GM21717 (cell line): ENCODE results near the gene E2F4.

Experiments
- ATAC-seq: cut with Tn5 transposase; IDR thresholded peaks from one replicate; pipeline ENCODE4 v1.9.1; 2021; ENCODE audit warnings: mild to moderate bottlenecking, moderate library complexity; ENCODE audit not compliant: unreplicated experiment

Gene E2F4

DNA sequence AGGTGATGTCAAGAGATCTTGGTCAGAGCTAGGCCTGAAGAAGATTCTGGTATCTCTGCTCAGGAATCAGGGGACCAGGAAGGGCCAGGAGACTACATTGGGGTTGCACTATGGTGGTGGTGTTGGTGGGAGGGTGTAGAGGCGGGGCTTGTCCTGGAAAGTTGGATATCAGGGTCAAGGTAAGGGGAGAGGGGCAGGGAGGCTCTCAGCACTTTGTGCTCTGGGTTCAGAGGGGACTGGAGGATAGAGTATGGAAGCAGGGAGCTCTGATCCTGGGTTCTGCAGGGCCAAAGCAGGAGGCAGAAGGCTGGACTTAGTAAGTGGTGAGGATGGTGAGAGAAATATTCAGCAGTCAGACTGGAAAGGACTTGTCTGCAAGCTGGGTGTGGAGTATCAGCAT is 18.6 kb upstream of the E2F4 start:
- ATAC-seq = no peak

- peak; percentile 32 for ATAC-seq
These were observed 17.9 kb upstream of the E2F4 start for GRCh38 chr16:67173808-67174705.

DNA sequence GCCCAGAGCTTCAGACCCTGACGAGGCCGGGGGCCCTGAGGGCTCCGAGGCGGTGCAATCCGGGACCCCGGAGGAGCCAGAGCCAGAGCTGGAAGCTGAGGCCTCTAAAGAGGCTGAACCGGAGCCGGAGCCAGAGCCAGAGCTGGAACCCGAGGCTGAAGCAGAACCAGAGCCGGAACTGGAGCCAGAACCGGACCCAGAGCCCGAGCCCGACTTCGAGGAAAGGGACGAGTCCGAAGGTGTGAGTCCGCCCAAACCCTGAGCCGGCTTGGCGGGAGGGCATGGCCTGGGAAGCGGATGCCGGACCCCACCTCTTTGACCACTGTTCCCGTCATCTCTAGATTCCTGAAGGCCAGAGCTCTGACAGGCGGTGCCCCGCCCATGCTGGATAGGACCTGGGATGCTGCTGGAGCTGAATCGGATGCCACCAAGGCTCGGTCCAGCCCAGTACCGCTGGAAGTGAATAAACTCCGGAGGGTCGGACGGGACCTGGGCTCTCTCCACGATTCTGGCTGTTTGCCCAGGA is 17.2 kb upstream of the E2F4 start:
- ATAC-seq = no peak

DNA sequence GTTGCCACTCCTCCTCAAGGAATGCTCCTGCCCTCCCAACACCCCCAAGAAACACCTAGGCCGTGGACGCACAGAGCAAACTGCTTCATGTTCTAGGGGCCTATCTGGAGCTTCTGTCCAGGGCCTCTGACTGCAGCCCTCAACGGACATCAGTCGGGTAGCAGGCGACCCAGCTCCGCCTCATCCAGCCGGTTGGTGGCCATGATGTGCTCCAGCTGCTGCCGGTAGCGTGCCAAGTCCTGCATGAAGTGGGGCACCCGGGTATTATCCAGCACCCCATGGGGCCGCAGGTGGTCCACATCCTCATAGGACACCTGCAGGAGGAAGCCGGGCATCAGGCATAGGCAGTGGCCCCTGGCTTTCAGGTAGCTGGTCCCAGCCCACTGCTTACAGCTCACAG is 15.3 kb upstream of the E2F4 start:
- no peak for ATAC-seq

DNA sequence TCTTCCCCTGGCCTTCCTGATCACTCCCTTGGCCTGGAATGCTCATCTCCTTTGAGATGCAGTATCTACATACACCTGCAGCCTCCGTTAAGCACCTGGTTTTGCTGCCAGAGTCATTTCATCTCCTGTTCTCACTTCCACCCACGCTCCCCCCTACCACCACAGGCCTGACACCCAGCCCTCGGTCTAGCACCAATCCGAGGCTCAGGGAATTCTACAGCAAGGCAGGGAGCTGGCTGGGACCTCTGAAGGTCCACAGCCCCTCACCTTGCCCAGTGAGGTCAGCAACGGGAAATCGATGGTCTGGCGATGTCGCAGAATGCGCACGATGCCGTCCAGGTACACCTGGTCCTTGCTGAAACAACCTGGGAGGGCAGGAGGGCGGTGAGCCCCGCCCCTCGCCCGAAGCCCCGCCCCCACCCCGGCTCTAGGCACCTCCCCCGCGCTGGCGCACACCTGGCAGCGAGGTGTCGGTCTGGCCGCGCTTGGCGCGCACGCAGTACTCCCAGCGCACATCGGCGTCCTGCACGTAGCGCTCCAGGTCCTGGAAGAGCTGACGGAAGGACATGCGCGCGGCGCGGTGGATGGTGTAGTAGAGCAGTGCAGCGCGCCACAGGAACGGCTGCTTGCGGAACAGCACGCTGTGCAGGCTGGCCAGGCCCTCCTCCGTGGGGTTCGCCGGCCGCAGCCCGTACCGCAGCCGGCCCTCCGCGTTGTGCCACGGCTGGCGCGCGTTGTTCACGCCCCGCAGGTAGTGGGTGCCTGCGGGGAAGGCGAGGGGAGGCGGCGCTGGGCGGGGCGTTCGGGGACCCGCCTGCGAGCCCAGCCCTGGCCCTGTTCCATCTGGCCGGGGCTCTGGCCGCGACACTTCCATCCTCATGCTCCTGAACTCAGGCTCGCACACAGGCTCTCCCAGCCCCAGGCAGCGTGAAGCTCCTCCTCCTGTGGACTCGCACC is 13.9 kb upstream of the E2F4 start:
- ATAC-seq = no peak

DNA sequence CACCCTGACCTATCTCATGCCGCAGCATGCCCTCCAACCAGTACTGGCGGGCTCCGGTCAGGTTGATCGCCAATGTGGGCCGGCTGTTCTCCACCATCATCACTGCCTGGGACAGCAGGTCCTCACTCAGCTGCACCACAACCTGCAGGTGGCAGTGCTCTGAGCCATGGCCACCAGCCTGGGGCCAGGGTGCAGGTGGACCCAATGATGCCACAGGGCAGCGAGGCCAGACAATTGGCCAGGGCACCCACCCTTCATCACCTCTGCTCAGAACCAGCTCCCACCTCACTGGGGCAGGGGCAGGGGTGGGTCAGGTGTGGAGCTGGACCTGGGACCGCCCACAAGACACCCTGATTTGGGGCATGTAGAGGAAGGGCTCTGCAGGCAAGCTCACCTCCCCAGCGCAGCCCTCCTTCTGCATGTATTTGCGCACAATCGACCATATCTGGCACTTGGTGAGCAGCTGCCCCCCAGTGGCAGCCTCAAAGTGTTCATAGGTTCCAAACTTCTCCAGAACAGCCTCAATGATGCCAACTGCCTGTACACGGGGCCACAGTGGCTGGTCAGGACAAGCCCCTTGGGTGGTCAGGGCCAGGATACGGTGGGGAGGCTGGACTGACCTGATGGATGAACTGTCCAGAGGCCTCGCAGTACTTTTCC is 12.4 kb upstream of the E2F4 start:
- ATAC-seq = no peak

- no peak for ATAC-seq
These were observed 11.8 kb upstream of the E2F4 start for GRCh38 chr16:67180166-67180565.

DNA sequence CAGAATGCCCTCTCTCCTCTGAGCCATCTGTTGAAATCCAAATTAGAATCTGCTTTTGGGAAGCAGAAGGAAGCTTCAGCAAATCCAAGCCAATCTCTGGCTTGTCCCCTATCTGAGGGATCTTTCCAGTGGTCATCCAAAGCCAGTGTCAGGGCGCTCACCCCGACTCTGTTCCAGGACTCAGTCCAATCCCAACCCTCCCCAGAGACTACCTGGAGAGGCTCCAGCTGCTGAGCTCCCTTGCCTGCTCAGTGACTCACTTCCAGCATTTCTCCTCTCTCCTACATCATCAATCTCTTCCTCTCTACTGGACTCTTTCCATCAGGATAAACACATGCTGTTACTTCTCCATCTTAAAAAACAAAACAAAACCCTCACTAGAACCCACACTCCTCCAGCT is 10.6 kb upstream of the E2F4 start:
- no peak for ATAC-seq

- ATAC-seq = no peak
These were observed 9.7 kb upstream of the E2F4 start for GRCh38 chr16:67182288-67182687.

- no peak for ATAC-seq
These were observed 8.7 kb upstream of the E2F4 start for GRCh38 chr16:67183284-67183626.

GRCh38 chr16:67183627-67184452 is 8.1 kb upstream of the E2F4 start, which contains the start of gene MATCAP1:
Gene MATCAP1, minus strand, starts transcription at chr16:67183963. Its CDS starts 3,353 bp downstream, at chr16:67180610.
- ATAC-seq = peak; percentile 86

DNA sequence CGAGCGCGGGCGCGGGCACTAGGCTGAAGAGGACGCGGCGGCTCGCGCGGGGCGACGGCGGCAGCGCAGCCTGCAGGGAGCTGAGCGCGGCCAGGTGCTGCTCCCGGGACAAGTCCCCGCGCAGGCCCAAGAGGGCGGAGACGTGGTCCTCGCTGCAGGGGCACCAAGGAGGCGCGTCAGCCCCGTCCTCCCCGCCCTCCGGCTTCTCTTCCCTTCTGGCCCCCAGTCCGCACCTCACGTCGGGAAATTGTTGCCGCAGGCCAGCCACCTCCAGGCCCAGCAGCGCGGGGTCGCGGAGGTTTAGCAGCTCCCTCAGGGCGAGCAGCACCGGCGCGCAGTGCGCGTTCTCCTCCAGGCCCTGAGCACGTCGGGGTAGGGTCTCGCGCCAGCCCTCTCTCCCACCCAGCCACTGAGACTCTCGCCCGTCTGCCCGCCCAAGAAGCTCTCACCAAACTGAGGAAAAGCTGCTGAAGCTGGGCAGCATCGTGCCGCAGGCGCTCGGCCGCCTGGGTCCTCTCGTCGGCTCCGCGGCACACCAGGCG is 7.4 kb upstream of the E2F4 start:
- ATAC-seq = no peak

DNA sequence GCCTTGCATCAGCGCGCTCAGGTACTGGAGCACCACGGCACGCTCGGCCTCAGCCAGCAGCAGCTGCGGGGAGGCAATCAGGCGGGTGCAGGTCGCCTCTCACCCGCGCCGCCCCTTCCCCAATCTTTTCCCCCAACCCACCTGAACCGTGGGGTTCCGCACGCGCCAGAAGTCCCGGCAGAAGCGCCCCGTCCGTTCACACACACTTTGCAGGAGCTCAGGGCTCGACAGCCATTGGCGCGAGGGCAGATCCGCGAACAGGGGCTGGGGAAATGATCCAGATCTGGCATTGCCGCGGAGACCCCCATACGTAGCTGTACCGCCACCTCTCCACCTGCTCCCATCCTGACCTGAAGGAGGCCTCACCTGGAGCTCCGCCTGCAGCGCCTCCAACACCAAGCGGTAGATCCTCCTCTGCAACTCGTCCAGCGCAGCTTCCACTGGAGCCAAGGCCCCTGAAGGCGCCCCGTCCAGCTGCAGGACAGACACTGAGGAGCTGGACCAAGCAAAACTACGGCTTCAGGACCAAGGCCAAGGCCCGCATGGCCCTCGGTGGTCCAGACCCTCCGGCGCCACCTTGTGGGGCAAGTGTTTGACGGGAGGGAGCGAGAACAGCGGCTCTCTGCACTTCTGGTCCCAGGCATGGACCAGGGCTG is 6.8 kb upstream of the E2F4 start:
- ATAC-seq = no peak

DNA sequence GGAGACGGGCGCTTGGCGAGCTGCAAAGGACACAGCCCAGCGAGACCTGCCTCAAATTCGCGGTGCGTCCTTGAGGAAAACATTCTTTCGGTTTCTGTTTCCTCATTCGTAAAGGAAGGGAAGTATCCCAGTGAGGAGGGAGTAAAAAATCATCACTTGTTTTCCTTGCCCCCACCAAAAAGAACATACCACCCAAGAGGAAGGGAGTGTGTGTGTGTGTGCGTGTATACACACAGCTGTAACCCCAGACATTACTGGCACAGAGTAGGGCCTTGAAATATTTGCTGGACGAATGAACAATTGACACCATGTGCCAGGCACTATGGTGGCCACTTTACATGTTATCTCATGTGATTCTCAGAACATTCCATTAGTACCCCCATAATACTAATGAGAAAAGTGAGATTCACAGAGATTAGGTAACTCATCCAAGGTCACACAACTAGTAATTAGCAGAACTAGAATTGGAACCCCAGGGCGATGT is 6.3 kb upstream of the E2F4 start:
- ATAC-seq = no peak

GRCh38 chr16:67186550-67186950 is 5.4 kb upstream of the E2F4 start:
- no peak for ATAC-seq

- ATAC-seq = no peak
These were observed 4.6 kb upstream of the E2F4 start for GRCh38 chr16:67187175-67187890.

DNA sequence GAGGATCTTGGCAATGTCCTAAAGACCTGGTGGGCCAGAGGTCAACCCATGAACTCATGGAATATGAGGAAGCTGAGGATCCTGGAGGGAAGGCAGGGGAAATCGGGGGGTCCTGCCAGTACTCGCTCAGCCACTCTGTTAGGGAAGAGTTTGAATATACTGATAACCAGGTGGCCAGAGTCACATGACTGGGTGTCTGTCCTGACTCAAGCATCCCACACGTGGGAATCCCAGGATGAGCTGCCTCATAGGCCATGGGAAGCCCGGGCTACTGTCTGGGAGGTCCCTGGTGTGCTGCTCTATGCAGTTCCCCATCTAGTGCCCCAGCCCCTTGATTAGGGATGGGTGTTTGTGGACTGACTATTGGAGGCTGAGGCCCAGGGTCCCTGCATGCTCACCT is 3.6 kb upstream of the E2F4 start:
- no peak for ATAC-seq

- no peak for ATAC-seq
These were observed 3.2 kb upstream of the E2F4 start for GRCh38 chr16:67188798-67189197.

GRCh38 chr16:67190041-67190440 is 1.9 kb upstream of the E2F4 start, which contains the start of gene EXOC3L1:
Gene EXOC3L1, minus strand, starts transcription at chr16:67190136. Its CDS starts 460 bp downstream, at chr16:67189676.
- ATAC-seq = no peak
